Peyer's patch (tissue), 4 donors: ENCODE data around the gene SPARCL1. TPM values are rescaled to one million over a fixed set of nuclear protein-coding genes. Genes with fewer than 3 reads are reported as not detected.

Experiments used
- DNase-seq, 3 donors: peaks; one replicate each; pipeline ENCODE4 v3.0.0-alpha.2; 2017 to 2019
- H3K27ac ChIP-seq, 4 donors: fragments of 200-600 bp; sonication (generic); one replicate each; pipeline ENCODE4 v1.5.1; 2016 to 2019
- H3K27me3 ChIP-seq, 2 donors: fragments of 200-600 bp; sonication (generic); one replicate each; pipeline ENCODE4 v1.5.1; 2019
- H3K36me3 ChIP-seq, 3 donors: fragments of 200-600 bp; sonication (generic); one replicate each; pipeline ENCODE4 v1.5.1; 2016 to 2019
- H3K4me1 ChIP-seq, 4 donors: fragments of 200-600 bp; sonication (generic); one replicate each; pipeline ENCODE4 v1.5.1; 2016 to 2019
- H3K4me3 ChIP-seq, 4 donors: fragments of 200-600 bp; sonication (generic); 1 replicate in 3 of 4; 2 replicates in 1 of 4; pipeline ENCODE4 v1.5.1; 2016 to 2019; ENCODE audit warnings: mild to moderate bottlenecking in 1 of 4
- H3K9me3 ChIP-seq, 4 donors: fragments of 200-600 bp; sonication (generic); one replicate each; pipeline ENCODE4 v1.5.1; 2016 to 2019; ENCODE audit warnings: mild to moderate bottlenecking in 1 of 4
- POLR2A ChIP-seq, 2 donors: fragments of 450-650 bp; IDR thresholded peaks; one replicate each; pipeline ENCODE4 v1.5.1; 2017; ENCODE audit warnings: antibody characterized with exemption in 2 of 2, mild to moderate bottlenecking in 2 of 2, moderate library complexity in 2 of 2
- total RNA-seq, 4 donors: library from RNA; depleted of rRNA; stranded (reverse); fragments of >200 nt; gene quantifications; one replicate each; pipeline ENCODE4 v1.1.0, GENCODE V29; 2016
- TF ChIP-seq, protein P1 (sequence below), 6 experiments: fragments of 450-650 bp in 4 of 6; fragments of 200-600 bp in 2 of 6; sonication (generic) in 1 of 6; IDR thresholded peaks; one replicate each; pipeline ENCODE4 v1.5.1; 2017 to 2019; ENCODE audit warnings: antibody characterized with exemption in 6 of 6, mild to moderate bottlenecking in 3 of 6, moderate library complexity in 1 of 6

The SPARCL1 gene
- total RNA-seq, 4 donors from 2014 or later = 37.1 to 120 (median 117) TPM

DNA sequence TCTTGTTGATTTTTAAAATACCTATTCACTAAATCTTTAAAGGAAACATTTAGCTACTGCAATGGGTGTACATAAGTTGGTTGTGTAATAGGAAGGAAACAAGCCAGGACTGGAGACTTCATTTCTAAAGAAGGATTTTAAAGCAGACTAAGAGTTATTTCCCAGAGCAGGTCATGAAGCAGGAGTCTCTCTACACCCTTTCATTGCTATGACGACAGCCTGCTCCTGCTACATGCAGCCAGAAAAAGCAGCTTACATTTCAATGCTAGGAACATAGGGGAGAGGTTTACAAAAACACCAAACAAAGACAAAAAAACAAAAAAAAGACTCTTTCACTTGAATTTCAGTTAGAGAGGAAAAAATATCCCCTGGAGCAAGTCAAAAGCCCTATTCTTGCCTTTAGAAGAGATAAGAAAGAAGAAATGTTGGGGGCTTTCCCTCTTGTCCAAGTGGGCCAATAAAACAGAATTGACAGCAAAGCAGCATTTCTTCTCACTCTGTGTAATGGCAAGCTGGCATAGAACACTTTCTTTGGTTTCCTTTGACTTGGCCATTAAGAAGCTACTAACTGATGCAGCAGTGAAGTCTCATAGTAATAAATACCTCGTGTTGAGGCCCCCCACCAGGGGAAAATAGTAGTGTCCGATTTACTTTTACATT lies 3.4 kb downstream of the SPARCL1 start:
- no peak for DNase-seq
- TF ChIP-seq, protein P1, sequence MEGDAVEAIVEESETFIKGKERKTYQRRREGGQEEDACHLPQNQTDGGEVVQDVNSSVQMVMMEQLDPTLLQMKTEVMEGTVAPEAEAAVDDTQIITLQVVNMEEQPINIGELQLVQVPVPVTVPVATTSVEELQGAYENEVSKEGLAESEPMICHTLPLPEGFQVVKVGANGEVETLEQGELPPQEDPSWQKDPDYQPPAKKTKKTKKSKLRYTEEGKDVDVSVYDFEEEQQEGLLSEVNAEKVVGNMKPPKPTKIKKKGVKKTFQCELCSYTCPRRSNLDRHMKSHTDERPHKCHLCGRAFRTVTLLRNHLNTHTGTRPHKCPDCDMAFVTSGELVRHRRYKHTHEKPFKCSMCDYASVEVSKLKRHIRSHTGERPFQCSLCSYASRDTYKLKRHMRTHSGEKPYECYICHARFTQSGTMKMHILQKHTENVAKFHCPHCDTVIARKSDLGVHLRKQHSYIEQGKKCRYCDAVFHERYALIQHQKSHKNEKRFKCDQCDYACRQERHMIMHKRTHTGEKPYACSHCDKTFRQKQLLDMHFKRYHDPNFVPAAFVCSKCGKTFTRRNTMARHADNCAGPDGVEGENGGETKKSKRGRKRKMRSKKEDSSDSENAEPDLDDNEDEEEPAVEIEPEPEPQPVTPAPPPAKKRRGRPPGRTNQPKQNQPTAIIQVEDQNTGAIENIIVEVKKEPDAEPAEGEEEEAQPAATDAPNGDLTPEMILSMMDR (IDR thresholded peaks at IDR 0.05) = no peak
- TF ChIP-seq POLR2A (IDR thresholded peaks at IDR 0.05) = no peak
- H3K4me1 ChIP-seq = peaks cover 0 to 6% (median 0%) of the 10 kb centered on the region in 4 donors
- H3K9me3 ChIP-seq = peaks cover 0 to 7% (median 0%) of the 10 kb centered on the region in 4 donors
- no peaks in the 10 kb centered on the region for H3K36me3 ChIP-seq
- H3K4me3 ChIP-seq = peak overlapping the region in 2 of 4 donors; percentile 39 to 45
- peak overlapping the region in 3 of 4 donors; percentile 33 to 81 (median 80) for H3K27ac ChIP-seq
- H3K27me3 ChIP-seq = no peaks in the 10 kb centered on the region

DNA sequence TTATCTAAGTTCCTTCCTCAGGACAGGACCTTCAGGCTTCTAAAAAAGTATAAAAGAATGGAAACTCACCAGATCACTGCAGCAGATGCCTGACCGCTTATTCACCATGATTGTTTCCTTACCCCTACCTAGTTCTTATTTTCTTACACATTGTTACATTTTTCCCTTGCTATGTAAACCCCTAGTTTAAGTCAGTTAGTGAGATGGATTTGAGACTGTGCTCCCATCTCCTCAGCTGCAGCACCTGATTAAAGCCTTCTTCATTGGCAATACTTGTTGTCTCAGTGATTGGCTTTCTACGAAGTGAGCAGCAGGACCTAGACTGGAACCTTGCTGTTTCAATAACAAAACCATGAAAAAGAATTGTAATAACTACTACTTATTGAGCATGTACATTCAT lies 4.7 kb downstream of the SPARCL1 start:
- TF ChIP-seq POLR2A (IDR thresholded peaks at IDR 0.05) = no peak
- TF ChIP-seq, protein P1 (IDR thresholded peaks at IDR 0.05) = no peak
- H3K27ac ChIP-seq = peak overlapping the region in 2 of 4 donors; percentile 80 to 81
- H3K9me3 ChIP-seq = peaks cover 0 to 7% (median 0%) of the 10 kb centered on the region in 4 donors
- H3K4me3 ChIP-seq = peak overlapping the region in 1 of 4 donors; percentile 39
- H3K4me1 ChIP-seq = peaks cover 0 to 10% (median 0%) of the 10 kb centered on the region in 4 donors
- H3K27me3 ChIP-seq = no peaks in the 10 kb centered on the region
- no peak for DNase-seq
- H3K36me3 ChIP-seq = no peaks in the 10 kb centered on the region

DNA sequence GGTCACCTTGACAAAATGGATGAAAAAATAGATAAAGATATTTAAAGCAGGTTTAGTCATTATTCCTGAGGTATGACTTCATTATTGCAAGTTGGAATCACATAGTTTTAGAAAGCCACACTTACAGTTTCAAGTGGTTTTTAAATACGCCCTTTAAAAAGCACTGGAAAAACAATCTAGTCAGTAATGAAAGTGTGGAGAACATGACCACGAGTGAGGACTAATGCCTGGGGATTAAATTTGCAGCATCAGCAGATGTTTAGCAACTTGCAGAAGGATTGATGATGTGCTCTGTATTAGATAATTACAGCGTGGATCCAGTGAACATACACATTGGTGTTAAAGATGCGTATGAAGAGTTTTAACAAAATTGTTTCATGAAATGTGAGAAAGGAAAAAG lies 5.9 kb downstream of the SPARCL1 start:
- TF ChIP-seq, protein P1 (IDR thresholded peaks at IDR 0.05) = no peak
- no peak for TF ChIP-seq POLR2A (IDR thresholded peaks at IDR 0.05)
- H3K36me3 ChIP-seq = no peaks in the 10 kb centered on the region
- no peaks in the 10 kb centered on the region for H3K27me3 ChIP-seq
- no peak overlapping the region for H3K4me3 ChIP-seq
- H3K9me3 ChIP-seq = peaks cover 0 to 7% (median 0%) of the 10 kb centered on the region in 4 donors
- peaks cover 0 to 10% (median 0%) of the 10 kb centered on the region in 4 donors for H3K4me1 ChIP-seq
- H3K27ac ChIP-seq = peak overlapping the region in 2 of 4 donors; percentile 70 to 81
- no peak for DNase-seq

DNA sequence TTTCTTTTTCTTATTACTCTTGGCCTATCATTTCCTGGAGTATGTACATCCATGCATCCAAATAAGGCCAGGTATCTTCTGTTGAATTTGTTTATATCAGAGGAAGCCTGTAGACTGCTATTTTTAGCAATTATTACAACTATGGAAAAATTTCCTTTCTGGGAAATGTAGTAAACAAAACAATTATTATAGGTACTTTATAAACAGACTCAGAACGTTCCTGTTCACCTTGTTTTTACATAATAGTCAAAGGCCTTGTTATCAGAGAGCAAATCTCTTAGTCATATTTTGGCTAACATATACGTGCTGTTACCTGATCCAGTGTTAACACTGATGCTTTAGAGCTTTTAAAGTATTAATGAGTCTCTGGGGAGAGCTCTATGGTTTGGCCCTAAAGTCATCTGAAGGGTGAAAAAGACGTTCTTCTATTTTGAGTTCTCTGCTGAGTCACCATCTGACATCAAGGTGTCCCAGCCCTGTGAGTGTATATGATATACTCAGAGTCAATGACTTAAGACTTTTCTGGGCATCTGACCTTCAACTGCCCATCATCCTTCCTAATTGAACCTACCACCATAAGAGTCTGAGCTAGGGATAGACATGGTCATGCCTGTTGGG lies 7.3 kb downstream of the SPARCL1 start:
- Histone ChIP-seq H3K36me3 (no peaks in the 10 kb centered on the region), H3K27ac (peak overlapping the region in 3 of 4 donors; percentile 32 to 81 (median 70)), H3K4me3 (no peak overlapping the region), H3K27me3 (no peaks in the 10 kb centered on the region), H3K4me1 (peaks cover 0 to 10% (median 0%) of the 10 kb centered on the region in 4 donors), H3K9me3 (peaks cover 0 to 7% (median 0%) of the 10 kb centered on the region in 4 donors)
- no peak for DNase-seq
- TF ChIP-seq, protein P1 (IDR thresholded peaks at IDR 0.05) = no peak
- no peak for TF ChIP-seq POLR2A (IDR thresholded peaks at IDR 0.05)

DNA sequence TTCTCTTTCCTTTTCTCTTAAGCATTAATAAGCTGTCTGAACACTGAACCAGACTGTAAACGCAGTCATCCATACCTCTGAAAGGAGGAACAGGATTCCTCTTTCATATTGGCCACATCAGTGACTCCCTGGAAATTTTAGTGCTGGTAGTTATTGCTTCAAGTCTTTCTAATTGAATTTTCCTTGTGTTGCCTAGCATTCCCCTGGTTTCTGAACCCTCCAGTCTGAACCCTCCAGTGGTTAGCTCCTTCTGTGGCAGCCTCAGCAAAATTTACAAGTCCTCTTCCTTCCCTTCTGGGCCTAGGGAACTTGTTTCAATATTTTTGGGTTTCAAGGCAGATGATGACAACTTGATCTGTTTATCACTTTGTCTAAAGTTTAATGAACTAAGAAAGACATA lies 7.9 kb downstream of the SPARCL1 start:
- no peaks in the 10 kb centered on the region for H3K27me3 ChIP-seq
- no peak for TF ChIP-seq POLR2A (IDR thresholded peaks at IDR 0.05)
- TF ChIP-seq, protein P1 (IDR thresholded peaks at IDR 0.05) = no peak
- H3K4me1 ChIP-seq = peaks cover 0 to 10% (median 0%) of the 10 kb centered on the region in 4 donors
- no peak overlapping the region for H3K4me3 ChIP-seq
- peak overlapping the region in 3 of 4 donors; percentile 32 to 81 (median 70) for H3K27ac ChIP-seq
- no peaks in the 10 kb centered on the region for H3K36me3 ChIP-seq
- DNase-seq = no peak
- H3K9me3 ChIP-seq = peaks cover 0 to 7% (median 0%) of the 10 kb centered on the region in 4 donors
